ENCODE results near the gene KIF1B.

DNA sequence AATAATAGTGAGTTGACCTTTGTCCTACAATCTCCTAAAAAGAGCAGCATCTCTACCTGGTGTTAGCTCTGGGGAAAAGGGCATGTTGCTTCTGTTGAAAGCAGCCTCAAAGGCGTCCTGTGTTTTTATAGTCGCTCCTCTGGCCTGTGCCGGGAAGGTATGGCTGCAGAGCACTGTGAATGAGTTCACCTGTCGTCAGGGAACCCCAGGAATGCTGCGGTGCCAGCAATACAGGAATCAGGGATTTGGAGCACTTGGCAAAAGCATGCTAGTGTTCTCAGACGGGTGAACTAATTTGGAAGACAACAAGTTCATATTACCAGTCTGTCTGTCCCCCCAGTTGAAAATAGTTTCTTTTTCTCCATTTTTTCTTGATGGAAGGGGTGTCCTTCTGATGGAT lies 128.2 kb downstream of the KIF1B start:
- no peak for TF ChIP-seq EZH2 (IDR thresholded peaks at IDR 0.05; ENCODE audit: borderline replicate concordance, low read depth, low read length, severe bottlenecking)
- TF ChIP-seq, protein P1, sequence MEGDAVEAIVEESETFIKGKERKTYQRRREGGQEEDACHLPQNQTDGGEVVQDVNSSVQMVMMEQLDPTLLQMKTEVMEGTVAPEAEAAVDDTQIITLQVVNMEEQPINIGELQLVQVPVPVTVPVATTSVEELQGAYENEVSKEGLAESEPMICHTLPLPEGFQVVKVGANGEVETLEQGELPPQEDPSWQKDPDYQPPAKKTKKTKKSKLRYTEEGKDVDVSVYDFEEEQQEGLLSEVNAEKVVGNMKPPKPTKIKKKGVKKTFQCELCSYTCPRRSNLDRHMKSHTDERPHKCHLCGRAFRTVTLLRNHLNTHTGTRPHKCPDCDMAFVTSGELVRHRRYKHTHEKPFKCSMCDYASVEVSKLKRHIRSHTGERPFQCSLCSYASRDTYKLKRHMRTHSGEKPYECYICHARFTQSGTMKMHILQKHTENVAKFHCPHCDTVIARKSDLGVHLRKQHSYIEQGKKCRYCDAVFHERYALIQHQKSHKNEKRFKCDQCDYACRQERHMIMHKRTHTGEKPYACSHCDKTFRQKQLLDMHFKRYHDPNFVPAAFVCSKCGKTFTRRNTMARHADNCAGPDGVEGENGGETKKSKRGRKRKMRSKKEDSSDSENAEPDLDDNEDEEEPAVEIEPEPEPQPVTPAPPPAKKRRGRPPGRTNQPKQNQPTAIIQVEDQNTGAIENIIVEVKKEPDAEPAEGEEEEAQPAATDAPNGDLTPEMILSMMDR (IDR thresholded peaks at IDR 0.05; ENCODE audit: borderline replicate concordance, extremely low read depth, low read length, poor library complexity, severe bottlenecking): no peak
